GM21576 (cell line): ENCODE results near the gene ADAMTSL4.
"Not testable (repeated sequence)": the region's sequence is repeated elsewhere in the genome, so short reads cannot be mapped to it uniquely, and the experiment has no call there.

Experiments
- ATAC-seq: cut with Tn5 transposase; IDR thresholded peaks from one replicate; pipeline ENCODE4 v1.9.1; 2021; ENCODE audit warnings: mild to moderate bottlenecking, moderate library complexity; ENCODE audit not compliant: unreplicated experiment

Gene ADAMTSL4

GRCh38 chr1:150565240-150565991 is 16.2 kb downstream of the ADAMTSL4 start:
- not testable (repeated sequence) for ATAC-seq

DNA sequence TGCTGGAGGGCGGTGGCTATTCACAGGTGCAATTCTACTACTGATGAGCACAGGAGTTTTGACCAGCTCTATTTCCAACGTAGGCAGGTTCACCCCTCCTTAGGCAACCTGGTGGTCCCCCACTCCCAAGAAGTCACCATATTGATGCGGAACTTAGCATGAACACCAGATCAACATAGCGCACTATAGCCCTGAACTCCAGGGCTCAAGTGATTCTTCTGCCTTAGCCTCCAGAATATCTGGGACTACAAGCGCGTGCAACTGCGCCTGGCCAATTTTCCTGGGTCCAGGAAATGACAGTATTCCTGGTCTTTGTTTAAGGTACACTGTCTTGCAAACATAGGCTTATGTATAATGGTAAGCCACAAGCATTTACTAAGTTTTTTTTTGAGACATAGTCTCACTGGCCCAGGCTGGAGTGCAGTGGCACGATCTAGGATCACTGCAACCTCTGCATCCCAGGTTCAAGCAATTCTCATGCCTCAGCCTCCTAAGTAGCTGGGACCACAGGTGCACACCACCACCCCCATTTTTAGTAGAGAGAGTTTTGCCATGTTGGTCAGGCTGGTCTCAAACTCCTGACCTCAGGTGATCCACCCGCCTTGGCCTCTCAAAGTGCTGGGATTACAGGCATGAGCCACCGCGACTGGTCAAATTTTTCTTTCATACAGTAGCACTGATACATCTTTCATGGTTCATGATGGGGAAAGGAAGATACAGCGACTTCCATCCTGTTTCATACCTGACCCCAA is 17.6 kb downstream of the ADAMTSL4 start:
- ATAC-seq, result no peak

GRCh38 chr1:150567341-150567716 is 18.1 kb downstream of the ADAMTSL4 start:
- ATAC-seq, result no peak

GRCh38 chr1:150567717-150568593 is 18.7 kb downstream of the ADAMTSL4 start:
- ATAC-seq, result no peak

DNA sequence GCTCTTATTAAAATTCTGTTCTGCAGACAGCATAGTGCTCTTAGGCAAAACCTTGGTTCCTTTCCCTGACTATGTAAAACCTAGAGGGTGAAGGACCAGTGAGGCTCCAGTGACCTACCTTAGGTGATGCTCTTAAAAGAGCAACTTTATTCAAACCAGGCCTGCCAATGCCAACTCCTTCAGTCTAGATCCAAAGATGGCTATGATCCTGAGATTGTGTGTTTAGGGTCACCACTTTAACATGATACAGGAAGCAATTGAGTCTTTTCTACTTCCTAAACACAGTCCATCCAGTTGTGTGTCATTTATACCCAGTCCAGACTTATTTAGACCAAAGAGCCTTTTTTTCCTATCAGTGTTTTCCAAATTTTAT is 19.4 kb downstream of the ADAMTSL4 start:
- no peak for ATAC-seq

- ATAC-seq, result no peak
Observed at GRCh38 chr1:150572918-150573647, 23.9 kb downstream of the ADAMTSL4 start.

GRCh38 chr1:150573648-150574071 is 24.5 kb downstream of the ADAMTSL4 start:
- ATAC-seq, result not testable (repeated sequence)

- no peak for ATAC-seq
Observed at GRCh38 chr1:150574260-150575071, 25.3 kb downstream of the ADAMTSL4 start.

- no peak for ATAC-seq
Observed at GRCh38 chr1:150575072-150575489, 25.9 kb downstream of the ADAMTSL4 start.

GRCh38 chr1:150575518-150576366 is 26.5 kb downstream of the ADAMTSL4 start:
- no peak for ATAC-seq

DNA sequence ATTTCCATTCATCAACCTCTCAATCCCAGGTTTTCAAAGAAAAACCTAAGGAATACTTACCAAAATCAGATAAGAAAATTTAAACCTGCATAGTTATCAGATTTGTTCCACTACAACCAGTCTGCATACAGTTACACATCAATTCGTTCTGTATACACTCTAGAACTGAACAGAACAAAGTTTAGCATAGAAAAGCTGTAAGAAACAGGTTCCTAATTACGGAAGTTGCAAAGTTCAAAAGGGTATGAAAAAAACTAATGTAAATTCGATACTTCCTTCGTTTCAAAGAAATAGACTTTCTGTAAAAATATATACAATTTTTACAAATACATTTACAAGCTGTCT is 27.1 kb downstream of the ADAMTSL4 start:
- ATAC-seq, result no peak

GRCh38 chr1:150576794-150577556 is 27.8 kb downstream of the ADAMTSL4 start:
- ATAC-seq, result no peak

DNA sequence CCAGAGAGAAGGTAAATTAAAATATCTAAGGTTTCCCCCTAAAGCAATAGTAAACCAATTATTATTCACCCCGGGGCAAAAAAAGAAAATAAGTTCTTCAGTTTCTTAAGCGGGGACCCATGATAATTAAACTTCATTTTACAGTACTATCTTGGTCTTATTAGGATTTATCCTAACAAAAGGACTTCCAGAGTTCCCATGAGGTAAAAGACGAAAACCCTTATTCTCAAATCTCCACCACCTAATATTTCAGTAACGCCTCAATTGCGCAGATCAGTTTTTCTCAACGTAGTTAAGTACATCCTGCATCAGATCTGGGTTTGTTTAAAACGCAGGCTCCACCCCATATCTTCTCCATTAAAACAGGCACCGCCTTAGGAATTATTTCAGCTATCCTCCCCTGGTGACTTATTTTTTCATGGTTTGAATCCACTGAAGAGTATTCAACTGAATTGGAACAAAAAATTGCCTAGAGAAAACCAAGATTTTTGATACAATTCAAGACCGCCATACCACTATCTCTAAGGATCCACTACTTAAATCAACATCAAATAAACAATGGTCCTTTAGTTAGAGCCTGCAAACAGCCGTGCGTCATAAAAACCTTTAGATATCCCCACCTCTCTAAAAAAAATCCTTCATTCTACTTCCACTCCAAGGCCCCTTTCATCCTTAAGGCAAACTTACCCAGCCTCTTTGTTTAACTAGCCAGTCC is 28.5 kb downstream of the ADAMTSL4 start:
- no peak for ATAC-seq

DNA sequence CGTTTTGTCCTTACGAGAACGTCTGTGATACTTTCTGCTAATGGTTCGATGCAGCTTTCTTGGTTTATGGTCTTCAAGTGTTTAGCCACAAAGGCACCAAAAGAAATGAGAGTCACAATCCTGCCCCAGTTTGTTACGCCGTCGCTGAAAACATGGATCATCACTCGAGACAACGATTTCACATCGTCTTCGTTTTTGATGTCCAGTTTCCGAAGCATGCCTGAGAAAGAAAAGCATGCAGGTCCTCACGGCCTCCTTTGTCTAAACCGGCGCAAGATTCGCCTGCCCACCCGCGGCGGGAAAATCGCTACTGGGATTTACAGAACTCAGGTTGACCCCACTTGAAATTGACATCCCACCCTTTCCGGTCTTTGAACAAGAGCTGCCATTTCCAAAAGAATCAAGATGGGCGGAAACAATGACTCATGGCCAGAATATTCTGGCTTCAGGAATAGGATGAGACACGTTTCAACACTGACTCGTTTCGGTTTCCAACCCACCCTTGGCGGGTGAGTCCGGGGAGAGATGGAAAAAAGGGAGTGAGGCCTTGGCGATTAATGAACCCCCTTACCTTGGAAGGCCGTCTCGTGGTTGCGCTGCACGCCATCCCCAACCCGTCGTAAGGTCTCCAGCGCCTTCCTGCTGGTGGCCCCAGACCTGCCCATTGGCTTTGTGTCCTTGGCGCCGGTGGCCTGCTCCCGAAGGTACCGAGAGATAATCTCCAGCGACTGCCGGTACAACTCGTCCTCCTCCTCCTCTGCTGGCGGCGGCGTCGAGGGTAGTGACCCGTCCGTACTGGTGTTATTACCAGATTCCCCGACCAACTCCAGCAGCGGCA is 29.3 kb downstream of the ADAMTSL4 start:
- ATAC-seq, result no peak

DNA sequence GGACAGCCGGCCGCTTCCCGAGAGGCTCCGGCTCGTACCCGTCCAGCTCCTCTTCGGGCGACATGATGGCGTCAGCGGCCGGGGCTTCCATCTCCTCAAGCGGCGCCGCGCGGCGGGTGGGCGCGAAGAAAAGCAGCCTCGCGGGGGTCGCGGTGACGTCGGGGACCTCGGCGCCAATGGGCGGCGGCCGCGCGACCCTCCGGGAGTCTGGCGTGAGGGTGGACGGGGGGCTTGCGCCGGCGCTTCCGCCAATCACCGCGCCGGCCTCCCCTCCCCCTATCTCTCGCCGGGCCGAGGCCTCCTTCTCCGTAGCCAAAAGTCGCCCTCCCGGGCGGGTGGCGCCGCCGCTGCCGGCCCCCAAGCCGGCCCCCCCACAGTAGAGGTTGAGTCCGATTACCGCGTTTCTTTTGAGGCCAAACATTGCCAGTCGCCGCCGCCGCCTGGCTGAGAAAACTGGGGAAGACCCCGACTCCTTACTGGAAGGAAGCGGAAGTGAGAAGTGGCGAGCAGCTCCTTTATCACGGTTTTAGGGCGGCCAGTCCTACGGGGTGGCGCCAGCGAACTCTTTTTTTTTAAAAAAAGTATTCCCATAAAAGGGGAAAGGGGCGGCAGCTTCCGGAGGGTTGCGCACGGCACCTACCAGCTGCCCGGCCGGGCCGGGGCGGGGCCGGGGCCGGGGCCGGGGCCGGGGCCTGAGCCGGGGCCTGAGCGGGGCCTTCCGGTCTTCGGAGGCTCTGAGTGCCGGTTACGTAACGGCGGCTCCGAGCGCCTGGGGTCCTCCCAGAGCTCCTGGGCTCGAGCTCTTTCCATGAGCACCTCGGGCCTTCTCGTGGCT is 30.1 kb downstream of the ADAMTSL4 start, which contains the start of gene MCL1:
Gene MCL1, minus strand, starts transcription at position 501 of the 835 bp plus-strand sequence. Its CDS starts 80 bp downstream, at position 421.
- ATAC-seq, result peak; percentile 81
